ENCODE results near the gene RNASE11. TPM values are rescaled to one million over a fixed set of nuclear protein-coding genes. Genes with fewer than 3 reads are reported as not detected.
"Not testable (repeated sequence)": the region's sequence is repeated elsewhere in the genome, so short reads cannot be mapped to it uniquely, and the experiment has no call there.

The RNASE11 gene
- total RNA-seq, 1 donor from 2014 or later, result not detected

DNA sequence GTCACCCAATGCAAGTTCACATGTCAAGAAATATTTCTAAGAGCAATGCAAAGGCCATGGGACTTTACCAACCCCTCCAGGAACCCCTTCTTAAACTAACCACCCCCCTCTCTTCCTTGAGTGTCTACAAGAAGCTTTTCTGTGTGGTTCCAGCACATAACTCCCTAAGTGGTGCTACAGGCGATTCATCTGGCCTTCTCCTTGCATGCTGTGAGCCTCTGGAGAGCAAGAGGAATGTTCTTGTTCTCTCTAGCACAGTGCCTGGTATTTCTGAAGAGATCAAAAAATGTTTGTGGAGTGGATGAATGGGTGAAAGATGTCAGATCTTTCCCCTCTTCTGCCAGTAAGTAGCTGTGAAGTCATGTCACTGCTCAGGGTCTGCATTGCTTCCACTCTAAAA lies 9.3 kb upstream of the RNASE11 start:
- TF ChIP-seq, protein P1, sequence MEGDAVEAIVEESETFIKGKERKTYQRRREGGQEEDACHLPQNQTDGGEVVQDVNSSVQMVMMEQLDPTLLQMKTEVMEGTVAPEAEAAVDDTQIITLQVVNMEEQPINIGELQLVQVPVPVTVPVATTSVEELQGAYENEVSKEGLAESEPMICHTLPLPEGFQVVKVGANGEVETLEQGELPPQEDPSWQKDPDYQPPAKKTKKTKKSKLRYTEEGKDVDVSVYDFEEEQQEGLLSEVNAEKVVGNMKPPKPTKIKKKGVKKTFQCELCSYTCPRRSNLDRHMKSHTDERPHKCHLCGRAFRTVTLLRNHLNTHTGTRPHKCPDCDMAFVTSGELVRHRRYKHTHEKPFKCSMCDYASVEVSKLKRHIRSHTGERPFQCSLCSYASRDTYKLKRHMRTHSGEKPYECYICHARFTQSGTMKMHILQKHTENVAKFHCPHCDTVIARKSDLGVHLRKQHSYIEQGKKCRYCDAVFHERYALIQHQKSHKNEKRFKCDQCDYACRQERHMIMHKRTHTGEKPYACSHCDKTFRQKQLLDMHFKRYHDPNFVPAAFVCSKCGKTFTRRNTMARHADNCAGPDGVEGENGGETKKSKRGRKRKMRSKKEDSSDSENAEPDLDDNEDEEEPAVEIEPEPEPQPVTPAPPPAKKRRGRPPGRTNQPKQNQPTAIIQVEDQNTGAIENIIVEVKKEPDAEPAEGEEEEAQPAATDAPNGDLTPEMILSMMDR (conservative IDR thresholded peaks at IDR 0.05; ENCODE audit: low read depth, low read length), result no peak
- no peak for DNase-seq (ENCODE audit: low read depth)
- H3K4me3 ChIP-seq (ENCODE audit: low read depth, low read length), result no peak overlapping the region

DNA sequence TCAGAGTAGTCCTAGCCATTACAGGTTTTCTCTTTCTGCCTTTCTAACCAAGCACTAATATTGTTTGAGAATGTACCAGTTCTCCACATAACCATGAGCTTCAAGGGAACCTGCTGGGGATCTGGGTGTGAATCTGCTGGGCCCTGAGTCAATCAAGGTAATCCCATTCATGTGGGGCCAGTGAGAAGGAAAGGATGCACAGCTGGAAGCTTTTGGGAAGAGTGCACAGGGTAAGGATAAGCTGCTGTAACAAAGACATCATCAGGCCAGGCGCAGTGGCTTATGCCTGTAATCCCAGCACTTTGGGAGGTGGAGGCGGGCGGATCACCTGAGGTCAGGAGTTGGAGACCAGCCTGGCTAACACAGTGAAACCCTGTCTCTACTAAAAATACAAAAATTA lies 7.9 kb upstream of the RNASE11 start:
- DNase-seq (ENCODE audit: low read depth); H3K4me3 ChIP-seq (ENCODE audit: low read depth, low read length): not testable (repeated sequence)

DNA sequence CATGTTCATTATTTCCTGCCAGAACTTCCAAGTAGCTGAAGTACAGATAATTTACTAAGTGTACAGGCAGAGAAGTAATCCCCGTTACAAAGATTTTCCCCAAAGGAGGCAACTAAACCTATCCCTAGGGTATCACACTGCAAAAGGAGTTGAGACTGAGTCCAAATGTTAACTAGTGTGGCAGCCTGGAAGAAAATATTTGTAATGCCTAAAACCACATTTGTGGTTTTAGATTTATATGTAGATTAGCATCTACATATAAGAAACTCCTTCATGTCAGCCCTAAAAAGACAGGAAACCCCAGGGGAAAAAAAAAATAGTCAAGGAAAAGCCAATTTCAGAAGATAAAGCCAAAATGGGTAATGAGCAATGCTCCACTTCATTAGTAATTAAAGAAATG lies 4.8 kb upstream of the RNASE11 start:
- TF ChIP-seq, protein P1 (conservative IDR thresholded peaks at IDR 0.05; ENCODE audit: low read depth, low read length), result no peak
- DNase-seq (ENCODE audit: low read depth), result no peak
- no peak overlapping the region for H3K4me3 ChIP-seq (ENCODE audit: low read depth, low read length)

DNA sequence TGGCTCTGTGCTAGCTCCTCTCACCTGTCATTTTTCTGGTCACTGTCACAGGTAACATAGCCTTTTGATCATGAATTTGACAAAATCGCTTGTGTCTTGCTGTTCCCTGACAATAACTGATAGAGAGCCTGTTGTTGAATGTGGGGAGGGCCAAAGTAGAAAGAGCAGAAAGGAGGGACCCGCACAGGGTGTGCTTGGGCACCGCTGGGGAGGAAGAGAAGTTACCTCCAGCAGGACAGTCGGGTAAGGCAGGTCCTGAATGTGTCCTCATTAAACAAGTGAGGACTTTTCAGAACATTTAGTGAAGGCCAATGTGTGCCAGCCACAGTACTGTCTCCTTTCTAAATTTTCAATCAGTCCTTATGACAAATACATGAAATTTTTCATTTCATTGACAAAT lies 3.4 kb upstream of the RNASE11 start, which contains the start of gene RNASE12:
RNASE12 (minus strand) TSS at position 142 of the 400 bp plus-strand sequence. CDS start 653 bp downstream, outside the sequence.
- TF ChIP-seq, protein P1 (conservative IDR thresholded peaks at IDR 0.05; ENCODE audit: low read depth, low read length), result no peak
- DNase-seq (ENCODE audit: low read depth), result no peak
- H3K4me3 ChIP-seq (ENCODE audit: low read depth, low read length), result no peak within 1 kb of the TSS

DNA sequence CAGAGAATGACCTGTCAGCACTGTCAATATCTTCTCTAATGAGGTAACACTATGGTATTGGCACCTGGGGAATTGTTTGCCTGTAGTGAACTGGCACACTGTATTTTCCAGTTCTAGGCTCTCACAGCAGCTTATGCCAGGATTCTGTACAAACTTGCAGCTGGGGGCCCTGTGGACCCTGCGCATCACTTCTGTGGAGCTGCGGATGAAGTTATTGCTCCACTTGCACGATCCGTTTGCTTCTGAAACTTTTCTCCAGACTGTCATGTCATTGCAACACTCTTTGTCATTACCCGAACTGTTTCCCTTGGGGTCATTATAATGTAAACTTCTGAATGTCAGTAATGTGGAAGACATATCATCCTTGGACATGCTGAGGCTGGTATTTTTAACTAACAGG lies 3.9 kb downstream of the RNASE11 start:
- no peak for DNase-seq (ENCODE audit: low read depth)
- no peak overlapping the region for H3K4me3 ChIP-seq (ENCODE audit: low read depth, low read length)
- TF ChIP-seq, protein P1 (conservative IDR thresholded peaks at IDR 0.05; ENCODE audit: low read depth, low read length), result no peak

DNA sequence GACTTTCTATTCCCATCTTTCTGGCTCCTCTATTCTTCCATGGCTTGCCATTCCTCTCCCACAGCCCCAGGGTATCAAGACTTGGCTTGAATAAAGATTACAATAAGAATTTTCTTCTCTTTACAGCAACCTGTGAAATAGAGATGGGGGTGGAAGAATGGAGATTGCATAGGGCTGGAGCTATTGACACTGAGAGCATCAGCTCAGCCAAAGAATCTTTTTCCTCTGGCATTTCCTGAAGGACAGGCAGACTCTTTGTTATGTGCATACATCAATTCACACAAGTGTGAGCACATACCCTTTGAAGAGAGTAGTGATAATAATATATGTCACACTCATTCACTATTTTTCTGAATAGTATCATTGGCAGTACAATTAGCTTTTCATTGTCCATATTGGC lies 4.7 kb downstream of the RNASE11 start:
- no peak for DNase-seq (ENCODE audit: low read depth)
- TF ChIP-seq, protein P1 (conservative IDR thresholded peaks at IDR 0.05; ENCODE audit: low read depth, low read length), result no peak
- H3K4me3 ChIP-seq (ENCODE audit: low read depth, low read length), result no peak overlapping the region

DNA sequence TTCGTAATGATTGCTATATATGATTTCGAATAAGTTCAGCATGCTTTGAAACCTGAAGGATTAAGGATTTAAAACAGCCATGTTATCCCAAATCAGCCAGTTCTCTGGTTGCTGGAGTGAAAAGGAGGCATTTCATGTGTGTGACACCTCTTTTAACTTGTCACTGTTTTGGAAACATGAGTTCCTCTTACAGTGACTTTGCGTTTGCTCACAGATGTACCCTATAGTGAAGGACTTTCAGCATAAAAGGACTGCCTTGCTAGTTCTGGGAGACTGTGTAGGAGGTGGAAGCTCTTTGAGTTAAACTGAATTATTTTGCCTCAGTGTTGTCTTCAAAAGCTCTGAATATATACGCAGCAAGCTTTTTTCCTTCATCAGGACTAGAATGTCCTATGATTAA lies 7.6 kb downstream of the RNASE11 start:
- TF ChIP-seq, protein P1 (conservative IDR thresholded peaks at IDR 0.05; ENCODE audit: low read depth, low read length), result no peak
- DNase-seq (ENCODE audit: low read depth), result no peak
- H3K4me3 ChIP-seq (ENCODE audit: low read depth, low read length), result no peak overlapping the region

Measured in epithelial cell of proximal tubule (primary cell).